SHP77 treated with DMSO at 0.1 percent for 48 hours (cell line): ENCODE results near the gene PCDH9.

Experiments used
- DNase-seq: peaks from one replicate; lab custom pipeline; 2025; lab: John Stamatoyannopoulos, UW

The PCDH9 gene

DNA sequence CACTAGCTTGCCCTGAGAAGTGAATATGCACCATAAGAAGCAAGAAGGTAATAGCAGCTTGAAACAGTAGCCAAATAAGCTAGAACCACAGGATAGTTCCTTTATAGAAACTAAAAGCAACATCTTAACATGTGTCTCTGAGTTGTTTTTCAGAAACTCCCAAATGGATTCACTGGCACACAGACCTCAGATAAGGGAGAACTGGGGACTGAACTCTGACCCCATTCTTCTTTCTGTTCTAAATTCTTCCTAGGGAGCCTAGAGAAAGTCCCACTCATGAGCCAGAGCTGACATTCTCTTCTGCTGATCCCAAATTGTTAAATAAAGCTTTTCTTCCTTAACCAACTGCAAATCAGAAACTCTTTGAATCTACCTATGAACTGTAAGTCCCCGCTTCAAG lies 146.1 kb downstream of the PCDH9 start:
- no peak for DNase-seq

DNA sequence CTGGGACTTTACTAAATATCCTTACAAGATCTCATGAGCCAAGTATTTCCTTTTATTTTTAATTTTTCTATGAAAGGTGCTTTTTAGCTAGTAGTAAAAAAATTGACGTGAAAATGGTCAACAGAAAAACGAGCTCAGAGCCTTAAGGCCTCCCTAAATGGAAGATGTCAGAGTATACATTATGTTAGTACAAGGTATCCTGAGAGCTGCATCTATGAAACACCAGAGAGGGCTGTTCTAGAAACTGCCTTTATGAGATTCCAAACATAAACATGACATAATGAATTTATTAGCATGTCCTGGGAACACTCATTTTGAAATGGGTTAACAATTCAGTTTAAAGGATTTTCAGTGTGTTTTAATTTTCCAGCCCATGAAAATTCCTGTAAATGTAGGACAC lies 146.6 kb downstream of the PCDH9 start:
- DNase-seq: no peak

GRCh38 chr13:67080351-67080750 lies 149.8 kb downstream of the PCDH9 start:
- no peak for DNase-seq

GRCh38 chr13:67078062-67078461 lies 152.1 kb downstream of the PCDH9 start:
- DNase-seq: no peak

- no peak for DNase-seq
These were observed 153.0 kb downstream of the PCDH9 start for GRCh38 chr13:67077132-67077531.

DNA sequence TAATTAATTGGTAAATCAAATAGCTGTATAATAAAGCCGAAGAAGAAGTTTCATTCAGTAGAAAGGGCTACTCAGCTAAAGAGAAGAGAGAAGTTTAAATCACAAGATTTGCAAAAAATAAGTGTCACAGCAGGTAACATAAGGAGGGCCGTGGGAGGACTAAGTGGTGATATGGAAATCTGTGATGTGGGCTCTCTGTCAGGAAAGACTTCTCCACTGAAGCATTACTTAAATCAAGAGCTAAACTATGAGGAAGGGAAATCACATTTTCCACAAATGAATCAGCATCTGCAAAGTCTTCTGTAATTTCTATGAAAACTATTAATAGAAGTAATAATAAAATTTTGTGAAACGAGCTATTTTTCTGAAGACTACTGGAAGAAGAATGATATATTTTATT lies 153.8 kb downstream of the PCDH9 start:
- DNase-seq: no peak

GRCh38 chr13:67075239-67075638 lies 154.9 kb downstream of the PCDH9 start:
- no peak for DNase-seq

DNA sequence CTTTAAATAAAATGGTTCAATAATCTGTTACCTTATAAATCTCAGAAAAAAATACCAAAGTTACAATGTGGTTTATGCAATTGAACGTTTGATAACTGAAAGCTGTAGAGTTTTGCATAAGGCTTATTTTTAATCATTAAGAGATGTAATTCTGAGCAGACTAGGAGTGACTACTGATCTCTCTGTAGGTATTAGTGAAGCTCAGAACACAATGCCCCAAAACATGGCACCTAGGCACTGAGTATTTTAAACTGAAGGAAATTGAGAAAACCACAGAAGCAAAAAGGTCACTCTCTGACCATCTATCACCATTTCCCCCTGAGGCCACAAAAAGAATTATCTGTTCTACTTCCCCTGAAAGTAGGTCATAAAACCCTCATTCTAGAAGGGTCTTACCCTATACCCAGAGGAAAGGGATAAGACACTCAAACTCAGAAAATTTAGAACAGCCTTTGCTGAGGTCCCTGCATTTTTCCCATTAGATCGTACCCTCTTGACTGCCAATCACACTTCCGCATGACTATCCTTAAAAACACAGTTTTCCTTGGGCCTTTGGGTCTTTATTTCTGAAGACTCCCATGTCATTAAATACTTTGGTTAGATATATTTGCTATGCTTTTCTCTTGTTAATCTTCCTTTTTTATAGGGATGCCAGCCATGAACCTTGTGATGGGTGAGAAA lies 158.1 kb downstream of the PCDH9 start:
- DNase-seq: no peak

DNA sequence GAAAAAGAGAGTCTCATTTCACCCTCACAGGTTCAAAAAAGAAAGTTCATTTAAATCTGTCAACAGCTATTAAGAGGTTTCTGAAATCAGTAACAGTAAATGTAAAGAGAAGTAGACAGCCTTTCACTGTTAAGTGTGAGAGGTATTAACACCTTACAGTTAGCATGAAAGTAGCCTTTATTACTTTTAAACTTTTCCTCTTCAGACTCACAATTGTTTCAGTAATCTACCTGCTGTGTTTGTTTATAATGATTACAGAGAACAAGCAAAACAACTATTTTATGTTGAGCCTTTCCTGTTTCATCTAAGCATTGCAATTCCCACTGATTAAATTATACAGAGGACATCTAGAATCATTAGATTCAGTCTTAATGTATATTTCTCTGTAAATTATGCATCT lies 159.8 kb downstream of the PCDH9 start:
- DNase-seq: no peak

DNA sequence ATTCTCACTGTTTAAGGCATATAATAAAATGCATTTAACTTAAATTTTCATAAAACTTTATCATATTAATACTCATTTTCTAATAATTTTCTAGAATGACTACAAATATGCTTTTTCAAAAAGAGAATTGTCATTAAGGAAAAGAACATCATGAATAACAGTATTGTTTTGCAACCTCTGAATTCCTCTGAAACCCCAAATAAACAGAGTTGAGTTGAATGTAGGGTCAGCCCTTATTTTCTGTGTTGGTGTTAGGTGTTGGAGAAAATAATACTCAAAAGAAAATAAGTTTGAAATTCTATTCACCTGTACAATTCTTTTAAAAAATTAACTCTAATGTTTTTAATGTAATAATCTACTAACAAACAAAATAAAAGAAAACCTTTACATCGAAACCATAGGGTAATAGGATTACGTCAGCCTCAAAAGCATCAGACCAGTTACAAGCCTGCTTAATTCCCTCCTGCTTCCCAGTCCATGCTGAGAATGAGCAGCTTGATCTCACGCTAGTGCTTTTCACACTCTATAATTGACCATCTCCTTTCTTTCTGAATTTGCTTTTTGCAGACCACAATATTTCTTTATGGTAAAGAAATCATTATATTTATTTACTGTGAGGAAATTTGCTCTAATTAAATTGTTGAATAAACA lies 160.9 kb downstream of the PCDH9 start:
- DNase-seq: no peak

DNA sequence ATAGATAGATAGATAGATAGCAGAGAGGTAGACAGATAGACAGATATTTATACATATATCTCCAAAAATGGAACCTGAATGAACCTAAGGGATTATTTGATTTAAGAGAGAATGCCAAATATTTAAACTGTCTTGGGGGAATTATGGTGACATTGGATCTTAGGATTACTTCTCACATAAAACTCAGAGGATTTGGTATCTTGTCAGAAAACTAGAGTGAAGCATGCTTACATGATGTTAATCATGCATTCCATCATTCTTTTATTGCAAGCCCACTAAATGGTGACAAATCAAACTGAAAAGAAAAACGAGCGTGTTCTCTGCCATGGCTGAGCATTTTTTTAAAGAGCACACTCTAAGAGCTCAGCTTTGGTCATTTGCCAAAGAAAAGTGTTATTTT lies 165.2 kb downstream of the PCDH9 start:
- DNase-seq: no peak

- no peak for DNase-seq
These were observed 167.1 kb downstream of the PCDH9 start for GRCh38 chr13:67063036-67063435.

- DNase-seq: no peak
These were observed 168.0 kb downstream of the PCDH9 start for GRCh38 chr13:67062160-67062559.

DNA sequence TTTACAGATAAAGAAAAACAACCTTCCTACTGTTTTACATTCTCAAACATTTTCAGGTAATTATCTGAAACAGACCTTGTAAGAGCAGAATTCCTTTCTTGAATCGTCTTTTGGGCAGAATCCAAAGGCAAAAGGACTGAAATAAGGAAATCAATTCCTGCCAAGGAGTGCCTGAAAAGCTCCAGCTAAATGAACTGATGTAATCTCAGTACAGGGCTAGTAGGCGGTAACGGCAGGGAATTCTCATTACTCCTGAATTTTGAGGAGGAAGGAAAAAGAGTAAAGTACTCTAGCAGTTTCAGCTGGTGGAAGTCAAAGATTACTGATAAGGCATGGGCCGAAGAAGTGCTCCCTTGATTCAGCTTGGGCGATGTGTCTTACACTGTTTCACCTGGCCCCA lies 168.4 kb downstream of the PCDH9 start:
- DNase-seq: no peak

DNA sequence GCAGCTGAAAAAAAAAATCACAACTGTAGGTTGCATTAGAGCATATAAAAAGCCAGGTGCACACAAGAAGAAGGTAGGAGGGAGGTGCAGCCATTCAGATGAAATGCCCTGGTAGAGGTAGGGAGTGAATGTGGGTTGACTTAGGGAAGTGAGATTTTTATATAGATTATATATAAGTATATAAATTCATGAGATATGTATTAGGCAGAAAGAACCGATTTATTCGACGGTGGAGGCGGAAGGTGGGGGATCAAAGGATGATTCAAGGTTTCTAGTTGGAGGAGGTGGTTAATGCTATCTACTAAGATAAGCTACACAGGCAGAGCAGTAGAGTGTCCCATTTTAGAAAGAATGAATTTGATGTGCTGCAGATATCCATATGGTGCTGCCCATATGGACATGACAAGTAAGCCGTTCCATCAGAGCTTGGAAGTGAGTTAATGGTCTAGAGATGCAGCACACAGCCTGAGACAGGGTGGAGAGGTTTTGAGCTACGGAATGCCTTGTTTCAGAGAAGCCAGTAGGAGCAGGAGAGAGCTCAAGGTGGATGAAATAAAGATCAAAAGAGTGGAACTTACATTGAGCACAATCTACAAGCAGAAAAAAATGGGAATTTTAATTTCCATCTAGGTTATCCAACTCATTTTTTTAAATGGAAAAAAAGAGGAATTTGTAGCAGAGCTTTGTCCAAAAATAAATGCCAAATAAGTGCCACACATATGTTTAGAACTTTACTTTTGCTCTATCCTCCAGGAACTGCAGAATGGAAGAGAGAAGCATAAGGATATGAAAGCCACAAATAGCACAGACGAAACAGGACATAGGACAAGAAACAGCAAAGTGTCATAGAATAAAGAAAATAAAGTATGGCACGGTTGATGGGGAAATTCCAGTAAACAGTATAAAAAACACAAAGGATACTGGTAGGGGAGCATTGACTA lies 177.3 kb downstream of the PCDH9 start:
- no peak for DNase-seq

DNA sequence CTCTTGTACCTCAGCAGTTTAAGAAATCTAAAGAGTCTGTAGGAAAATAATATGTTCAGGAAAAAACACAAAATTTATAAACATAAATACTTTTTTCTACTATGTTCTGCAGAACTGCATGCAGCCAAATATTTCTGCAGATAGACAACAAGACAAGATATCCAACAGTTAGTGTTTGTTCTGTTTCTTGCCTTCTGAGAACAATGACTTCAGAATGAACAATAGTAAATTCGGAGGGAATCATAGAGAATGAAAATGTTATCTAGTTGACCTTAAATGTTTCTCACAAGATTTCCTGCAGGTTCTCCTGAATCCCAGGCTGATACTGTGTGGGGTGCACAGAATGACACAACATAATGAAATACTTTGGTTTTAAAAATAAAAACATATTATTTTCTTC lies 180.4 kb downstream of the PCDH9 start:
- DNase-seq: no peak

- no peak for DNase-seq
These were observed 181.3 kb downstream of the PCDH9 start for GRCh38 chr13:67048821-67049150.

DNA sequence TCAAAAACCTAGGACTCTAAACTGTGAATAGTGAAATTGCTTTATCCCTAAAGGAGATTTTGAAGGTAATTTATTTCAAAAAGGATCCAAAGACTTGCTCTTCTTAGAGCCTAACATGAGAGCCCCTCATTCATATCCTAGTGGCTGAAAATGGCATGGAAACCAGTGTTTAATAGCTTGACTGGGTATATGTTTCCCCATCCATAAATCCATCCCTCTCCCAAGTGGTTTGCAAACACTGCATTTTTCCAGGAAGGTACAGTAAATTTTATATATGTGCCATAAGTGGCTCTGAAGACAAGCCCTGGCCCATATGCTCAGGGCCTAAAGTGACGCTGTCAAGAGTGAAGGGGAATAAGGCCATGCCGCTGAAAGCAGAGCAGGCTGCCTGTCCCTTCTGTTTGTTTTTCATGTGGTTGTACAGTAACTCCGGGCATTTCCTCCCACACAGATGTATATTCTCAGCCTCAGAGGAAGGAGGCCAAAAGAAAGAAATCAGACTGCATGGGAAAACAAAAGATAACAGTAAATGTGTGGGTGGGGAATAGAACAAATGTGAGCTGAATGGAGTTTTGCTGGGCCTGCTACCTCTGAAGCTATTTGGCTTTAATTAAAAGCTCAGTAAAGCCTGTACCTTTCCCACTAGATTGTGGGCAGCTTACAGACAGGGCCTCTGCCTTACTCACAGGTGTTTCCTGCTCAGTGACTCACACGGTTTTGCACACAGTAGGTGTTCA lies 181.9 kb downstream of the PCDH9 start:
- no peak for DNase-seq

GRCh38 chr13:67045357-67045756 lies 184.8 kb downstream of the PCDH9 start:
- DNase-seq: no peak

DNA sequence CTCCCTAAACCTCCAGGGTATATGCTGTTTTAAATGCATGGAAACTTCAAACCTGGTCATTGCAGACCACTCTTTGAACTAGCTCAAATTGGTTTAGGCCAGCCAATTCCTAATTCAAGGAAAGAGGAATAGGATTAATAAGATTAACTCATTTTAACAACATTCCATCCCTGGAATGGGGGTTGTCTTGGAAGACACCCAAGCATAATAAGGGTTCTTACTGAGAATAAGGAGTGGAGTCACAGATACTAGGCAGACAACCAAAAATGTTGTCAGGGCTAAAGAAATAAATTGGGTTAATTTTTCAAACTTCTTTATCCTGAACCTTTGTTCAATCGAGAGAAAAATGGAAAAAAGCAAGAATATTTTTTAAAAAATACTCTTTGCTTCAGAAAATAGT lies 186.2 kb downstream of the PCDH9 start:
- no peak for DNase-seq

DNA sequence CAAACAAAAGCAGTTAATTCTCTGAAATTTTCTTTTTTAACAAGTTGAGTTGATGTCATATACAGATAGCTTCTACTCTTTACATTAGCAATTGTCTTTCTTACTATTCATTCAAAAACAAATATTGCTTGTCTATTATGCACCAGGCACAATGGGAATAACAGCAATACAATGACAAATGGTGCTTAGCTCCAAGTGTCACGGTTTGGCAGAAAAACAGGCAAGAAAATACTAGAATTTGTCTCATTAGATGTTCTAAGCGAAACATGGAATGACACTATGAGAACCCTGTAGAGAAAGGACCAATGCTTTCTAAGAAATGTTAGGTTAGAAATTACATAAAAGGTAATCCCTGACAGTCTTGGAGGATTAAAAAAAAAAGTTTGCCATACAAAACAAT lies 187.6 kb downstream of the PCDH9 start:
- DNase-seq: no peak

DNA sequence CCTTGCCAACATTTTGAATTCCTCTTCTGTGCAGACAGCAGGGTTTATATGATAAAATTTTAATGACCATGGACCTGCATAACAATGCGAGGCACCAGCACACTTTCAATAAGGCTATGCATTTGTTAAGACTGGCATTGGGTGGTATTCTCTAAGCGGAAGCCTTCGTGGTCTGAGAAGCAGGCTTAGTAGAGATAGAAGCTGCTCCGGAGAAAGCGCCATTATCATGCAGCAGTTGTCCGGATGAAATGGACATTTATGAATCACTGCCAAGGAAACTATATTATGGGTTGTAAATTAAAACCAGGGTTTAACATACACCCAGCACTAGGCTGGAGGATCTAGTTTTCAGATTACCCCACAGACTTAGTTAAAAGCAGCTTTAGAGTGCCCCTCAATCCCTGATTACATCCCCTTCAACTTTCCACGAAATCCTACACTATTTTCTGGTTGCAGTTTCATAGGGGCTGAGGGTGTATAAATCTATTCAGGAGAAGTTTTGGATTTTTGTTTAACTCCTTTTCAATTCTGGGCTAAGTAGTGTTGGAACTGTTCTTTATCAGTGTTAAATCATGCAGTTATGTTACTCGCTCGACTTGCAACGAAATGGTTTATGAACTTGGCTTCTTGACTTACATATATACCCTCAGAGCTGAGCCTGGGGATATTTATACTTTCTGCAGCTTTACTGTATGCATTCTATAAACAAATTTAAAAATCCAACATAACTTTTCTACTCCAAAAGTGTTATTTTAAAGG lies 193.3 kb downstream of the PCDH9 start:
- no peak for DNase-seq
